Smooth muscle cell (in vitro differentiated cells): Measurements from ENCODE around the gene TLE1. TPM values are rescaled to one million over a fixed set of nuclear protein-coding genes. Genes with fewer than 3 reads are reported as not detected.

Experiments
- DNase-seq: peaks from one replicate; lab custom pipeline; 2025; ENCODE audit not compliant: unreplicated experiment; lab: John Stamatoyannopoulos, UW
- H2AFZ ChIP-seq: fragments of 200-600 bp; sonication (generic); 2 replicates; pipeline ENCODE4 v1.6.0; 2016; ENCODE audit warnings: antibody characterized with exemption, low read depth, mild to moderate bottlenecking
- H3F3A ChIP-seq: fragments of 200-600 bp; sonication (generic); 2 replicates; pipeline ENCODE4 v1.6.0; 2017; ENCODE audit warnings: antibody characterized with exemption, low read depth
- H3K27ac ChIP-seq: fragments of 200-600 bp; sonication (generic); 2 replicates; pipeline ENCODE4 v1.5.1; 2016; ENCODE audit warnings: low read depth, mild to moderate bottlenecking
- H3K27me3 ChIP-seq: fragments of 200-600 bp; sonication (generic); 2 replicates; pipeline ENCODE4 v1.6.1; 2016; ENCODE audit warnings: low read depth, mild to moderate bottlenecking
- H3K36me3 ChIP-seq: fragments of 200-600 bp; sonication (generic); 2 replicates; pipeline ENCODE4 v1.5.1; 2016; ENCODE audit warnings: low read depth
- H3K4me1 ChIP-seq: fragments of 200-600 bp; sonication (generic); 2 replicates; pipeline ENCODE4 v1.5.1; 2016; ENCODE audit warnings: low read depth
- H3K4me2 ChIP-seq: fragments of 200-600 bp; sonication (generic); 2 replicates; pipeline ENCODE4 v1.6.0; 2016; ENCODE audit warnings: mild to moderate bottlenecking
- H3K4me3 ChIP-seq: fragments of 200-600 bp; sonication (generic); 2 replicates; pipeline ENCODE4 v1.5.1; 2016; ENCODE audit warnings: mild to moderate bottlenecking
- H3K79me2 ChIP-seq: fragments of 200-600 bp; sonication (generic); 2 replicates; pipeline ENCODE4 v1.6.0; 2016; ENCODE audit warnings: low read depth, mild to moderate bottlenecking
- H3K9ac ChIP-seq: fragments of 200-600 bp; sonication (generic); 2 replicates; pipeline ENCODE4 v1.6.0; 2016; ENCODE audit warnings: low read depth
- H3K9me3 ChIP-seq: fragments of 200-600 bp; sonication (generic); replicated peaks from 2 replicates; pipeline ENCODE4 v1.5.1; 2016; ENCODE audit warnings: low read depth
- H4K20me1 ChIP-seq: fragments of 200-600 bp; sonication (generic); 2 replicates; pipeline ENCODE4 v1.6.0; 2016; ENCODE audit warnings: low read depth
- WGBS: methylation state at CpG from one replicate; pipeline ENCODE4 v1.1.7; 2016; ENCODE audit warnings: low lambda C conversion rate; 5-methylcytosine and 5-hydroxymethylcytosine counted together
- polyA plus RNA-seq: library from polyadenylated mRNA; unstranded; fragments of >200 nt; fragmentation: Nextera tagmentation; extraction: Ambion mirVana; gene quantifications from 2 replicates; pipeline ENCODE4 v1.2.1, GENCODE V29; 2016
- total RNA-seq: library from RNA; depleted of rRNA; stranded (reverse); fragments of >200 nt; gene quantifications from 2 replicates; pipeline ENCODE4 v1.2.3, GENCODE V29; 2014
- TF ChIP-seq, protein P1 (sequence below): fragments of 200-600 bp; sonication (generic); IDR thresholded peaks from 2 replicates; pipeline ENCODE4 v1.5.1; 2017; ENCODE audit warnings: borderline replicate concordance, mild to moderate bottlenecking, antibody characterized with exemption; ENCODE audit not compliant: insufficient read depth, poor library complexity, severe bottlenecking

The TLE1 gene
- total and polyA plus RNA-seq, 2 experiments from 2014 or later, result 32.5 to 35.2 TPM

- no peak overlapping the region for H2AFZ ChIP-seq
- TF ChIP-seq, protein P1, sequence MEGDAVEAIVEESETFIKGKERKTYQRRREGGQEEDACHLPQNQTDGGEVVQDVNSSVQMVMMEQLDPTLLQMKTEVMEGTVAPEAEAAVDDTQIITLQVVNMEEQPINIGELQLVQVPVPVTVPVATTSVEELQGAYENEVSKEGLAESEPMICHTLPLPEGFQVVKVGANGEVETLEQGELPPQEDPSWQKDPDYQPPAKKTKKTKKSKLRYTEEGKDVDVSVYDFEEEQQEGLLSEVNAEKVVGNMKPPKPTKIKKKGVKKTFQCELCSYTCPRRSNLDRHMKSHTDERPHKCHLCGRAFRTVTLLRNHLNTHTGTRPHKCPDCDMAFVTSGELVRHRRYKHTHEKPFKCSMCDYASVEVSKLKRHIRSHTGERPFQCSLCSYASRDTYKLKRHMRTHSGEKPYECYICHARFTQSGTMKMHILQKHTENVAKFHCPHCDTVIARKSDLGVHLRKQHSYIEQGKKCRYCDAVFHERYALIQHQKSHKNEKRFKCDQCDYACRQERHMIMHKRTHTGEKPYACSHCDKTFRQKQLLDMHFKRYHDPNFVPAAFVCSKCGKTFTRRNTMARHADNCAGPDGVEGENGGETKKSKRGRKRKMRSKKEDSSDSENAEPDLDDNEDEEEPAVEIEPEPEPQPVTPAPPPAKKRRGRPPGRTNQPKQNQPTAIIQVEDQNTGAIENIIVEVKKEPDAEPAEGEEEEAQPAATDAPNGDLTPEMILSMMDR, result no peak
- H3K4me3 ChIP-seq, result no peak overlapping the region
- H3K4me1 ChIP-seq, result no peaks in the 10 kb centered on the region
- H3F3A ChIP-seq, result no peaks in the 10 kb centered on the region
- no peak overlapping the region for H3K27ac ChIP-seq
- no peaks in the 10 kb centered on the region for H3K27me3 ChIP-seq
- no peak overlapping the region for H3K9ac ChIP-seq
- H3K4me2 ChIP-seq, result no peak overlapping the region
- no peaks in the 10 kb centered on the region for H3K79me2 ChIP-seq
- 86% methylated on average over 3 of the region's 3 CpGs for WGBS
- H4K20me1 ChIP-seq, result no peaks in the 10 kb centered on the region
- no peaks in the 10 kb centered on the region for H3K9me3 ChIP-seq
- DNase-seq, result no peak
- no peaks in the 10 kb centered on the region for H3K36me3 ChIP-seq
Measured at GRCh38 chr9:81724242-81724889, 35.0 kb upstream of the TLE1 start.

DNA sequence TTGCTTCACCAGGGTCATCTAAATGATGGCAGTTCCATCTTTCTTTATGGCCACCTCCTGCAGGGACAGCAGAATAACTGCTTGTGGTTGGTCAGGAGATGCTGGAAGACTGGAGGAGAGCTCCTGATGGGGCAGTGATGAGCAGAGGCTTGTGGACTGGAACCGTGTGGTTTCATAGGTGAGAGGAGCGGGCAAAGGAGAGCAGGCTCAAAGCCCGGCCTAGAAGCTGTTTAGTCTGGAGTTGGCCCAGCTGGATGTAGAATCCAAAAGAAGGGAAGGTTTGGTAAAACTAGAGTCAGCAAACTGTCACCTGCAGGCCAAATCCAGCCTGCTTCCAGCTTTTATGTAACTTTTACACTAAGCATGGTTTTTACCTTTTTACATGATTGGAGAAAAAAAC, 32.9 kb upstream of the TLE1 start:
- H4K20me1 ChIP-seq, result no peaks in the 10 kb centered on the region
- DNase-seq, result no peak
- H3K9ac ChIP-seq, result no peak overlapping the region
- H3K27me3 ChIP-seq, result no peaks in the 10 kb centered on the region
- no peak overlapping the region for H3K4me3 ChIP-seq
- H3K9me3 ChIP-seq, result no peaks in the 10 kb centered on the region
- H3K27ac ChIP-seq, result no peak overlapping the region
- no peaks in the 10 kb centered on the region for H3K79me2 ChIP-seq
- TF ChIP-seq, protein P1, result no peak
- no peak overlapping the region for H2AFZ ChIP-seq
- H3F3A ChIP-seq, result no peaks in the 10 kb centered on the region
- WGBS, result 94% methylated on average over 3 of the region's 3 CpGs
- H3K36me3 ChIP-seq, result no peaks in the 10 kb centered on the region
- no peak overlapping the region for H3K4me2 ChIP-seq
- H3K4me1 ChIP-seq, result peaks cover 9% of the 10 kb centered on the region

GRCh38 chr9:81720450-81721086, 31.2 kb upstream of the TLE1 start:
- H3K27me3 ChIP-seq, result no peaks in the 10 kb centered on the region
- H3K79me2 ChIP-seq, result no peaks in the 10 kb centered on the region
- 95% methylated on average over 9 of the region's 9 CpGs for WGBS
- H3K4me1 ChIP-seq, result peaks cover 9% of the 10 kb centered on the region
- no peaks in the 10 kb centered on the region for H3K36me3 ChIP-seq
- TF ChIP-seq, protein P1, result no peak
- H2AFZ ChIP-seq, result no peak overlapping the region
- no peaks in the 10 kb centered on the region for H4K20me1 ChIP-seq
- H3K4me2 ChIP-seq, result no peak overlapping the region
- no peak for DNase-seq
- H3K9ac ChIP-seq, result no peak overlapping the region
- no peak overlapping the region for H3K27ac ChIP-seq
- H3K9me3 ChIP-seq, result no peaks in the 10 kb centered on the region
- H3K4me3 ChIP-seq, result no peak overlapping the region
- no peaks in the 10 kb centered on the region for H3F3A ChIP-seq

DNA sequence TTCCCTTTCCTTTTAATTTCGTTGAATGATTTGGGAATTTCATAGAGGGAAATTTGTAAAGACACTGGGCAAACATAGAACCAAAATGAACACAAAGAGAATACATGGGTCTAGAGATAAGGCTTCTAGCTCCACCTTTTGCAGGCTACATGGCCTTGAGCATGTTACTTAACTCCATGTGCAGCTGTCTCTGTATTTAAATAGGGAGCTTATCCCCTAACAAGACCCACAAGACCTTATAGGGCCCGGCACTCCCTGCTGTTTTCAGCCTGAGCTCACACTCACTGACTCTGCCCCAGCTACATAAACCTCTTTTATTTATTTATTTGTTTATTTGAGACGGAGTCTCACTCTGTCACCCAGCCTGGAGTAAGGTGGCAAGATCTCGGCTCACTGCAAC, 30.6 kb upstream of the TLE1 start:
- H3K79me2 ChIP-seq, result no peaks in the 10 kb centered on the region
- no peak overlapping the region for H3K4me2 ChIP-seq
- no peak overlapping the region for H3K9ac ChIP-seq
- H3F3A ChIP-seq, result no peaks in the 10 kb centered on the region
- H3K9me3 ChIP-seq, result no peaks in the 10 kb centered on the region
- H3K4me1 ChIP-seq, result peaks cover 9% of the 10 kb centered on the region
- no peak for DNase-seq
- H3K4me3 ChIP-seq, result no peak overlapping the region
- H3K27ac ChIP-seq, result no peak overlapping the region
- 90% methylated on average over 4 of the region's 4 CpGs for WGBS
- H4K20me1 ChIP-seq, result no peaks in the 10 kb centered on the region
- H3K27me3 ChIP-seq, result no peaks in the 10 kb centered on the region
- TF ChIP-seq, protein P1, result no peak
- H2AFZ ChIP-seq, result no peak overlapping the region
- H3K36me3 ChIP-seq, result no peaks in the 10 kb centered on the region
